Mucosa of rectum (tissue), 2 donors: Measurements from ENCODE around the gene MT1H.
"Not testable (repeated sequence)": the region's sequence is repeated elsewhere in the genome, so short reads cannot be mapped to it uniquely, and the experiment has no call there.

Source experiments
- H3K27ac ChIP-seq, 2 donors: one replicate each; pipeline ENCODE4 v1.7.0; 2013; ENCODE audit warnings: inconsistent platforms in 2 of 2, low read depth in 2 of 2, low read length in 2 of 2
- H3K27me3 ChIP-seq, 2 donors: one replicate each; pipeline ENCODE4 v1.7.0; 2013; ENCODE audit warnings: low read length in 2 of 2; ENCODE audit not compliant: control insufficient read depth in 2 of 2, insufficient read depth in 2 of 2
- H3K36me3 ChIP-seq, 2 donors: one replicate each; pipeline ENCODE4 v1.7.0; 2013; ENCODE audit warnings: low read length in 2 of 2; ENCODE audit not compliant: control insufficient read depth in 2 of 2, insufficient read depth in 2 of 2
- H3K4me1 ChIP-seq, 2 donors: one replicate each; pipeline ENCODE4 v1.7.0; 2013; ENCODE audit warnings: low read length in 2 of 2, mild to moderate bottlenecking in 1 of 2; ENCODE audit not compliant: control insufficient read depth in 2 of 2, insufficient read depth in 2 of 2
- H3K4me3 ChIP-seq, 2 donors: one replicate each; pipeline ENCODE4 v1.7.0; 2013; ENCODE audit warnings: low read length in 2 of 2
- H3K9ac ChIP-seq, 2 donors: one replicate each; pipeline ENCODE4 v1.7.0; 2013; ENCODE audit warnings: low read length in 2 of 2, low read depth in 1 of 2, mild to moderate bottlenecking in 1 of 2
- H3K9me3 ChIP-seq, 2 donors: one replicate each; pipeline ENCODE4 v1.7.0; 2013; ENCODE audit warnings: low read length in 2 of 2; ENCODE audit not compliant: control insufficient read depth in 2 of 2
- donor health status: healthy.
- donor health status: Normal muscosa, but diverticular disease.

Gene MT1H

DNA sequence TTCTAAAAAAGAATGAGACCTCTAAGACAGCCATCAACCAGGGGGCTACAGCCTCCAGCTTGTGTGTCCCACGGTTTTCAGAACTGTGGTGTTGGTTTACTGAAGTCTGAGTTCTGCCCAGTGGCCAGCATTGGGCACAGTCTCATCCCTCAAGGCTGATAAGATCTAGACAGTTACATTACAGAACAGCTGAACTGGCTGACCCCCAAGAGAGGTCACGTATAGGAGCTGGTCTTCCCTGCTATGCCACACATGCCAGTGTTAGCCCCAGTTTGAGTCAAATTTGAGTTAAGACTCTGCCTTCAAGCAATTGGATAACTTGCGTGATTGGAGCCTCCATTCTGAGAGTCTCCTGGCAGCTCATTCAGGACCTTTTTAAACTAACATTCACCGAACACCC lies 45.5 kb downstream of the MT1H start:
- H3K36me3 ChIP-seq, result no peaks in the 10 kb centered on the region
- no peaks in the 10 kb centered on the region for H3K9me3 ChIP-seq
- H3K4me3 ChIP-seq, result no peak overlapping the region
- no peaks in the 10 kb centered on the region for H3K4me1 ChIP-seq
- H3K9ac ChIP-seq, result no peak overlapping the region
- H3K27me3 ChIP-seq, result no peaks in the 10 kb centered on the region
- H3K27ac ChIP-seq, result no peak overlapping the region

GRCh38 chr16:56716761-56717160 lies 47.1 kb downstream of the MT1H start:
- Histone ChIP-seq H3K4me3 (no peak overlapping the region), H3K27ac (no peak overlapping the region), H3K4me1 (no peaks in the 10 kb centered on the region), H3K9me3 (no peaks in the 10 kb centered on the region), H3K36me3 (no peaks in the 10 kb centered on the region), H3K9ac (no peak overlapping the region), H3K27me3 (no peaks in the 10 kb centered on the region)

- not testable (repeated sequence) for H3K9me3 ChIP-seq, H3K9ac ChIP-seq, H3K36me3 ChIP-seq, H3K4me3 ChIP-seq, H3K27me3 ChIP-seq, H3K4me1 ChIP-seq, H3K27ac ChIP-seq
Observed at GRCh38 chr16:56717532-56717931, 47.9 kb downstream of the MT1H start.
